Esophagus muscularis mucosa (tissue), 3 donors: ENCODE measurements around the gene PARP8.

Source experiments
- CTCF ChIP-seq, 3 experiments: fragments of 200-600 bp in 2 of 3; fragments of 450-650 bp in 1 of 3; sonication (generic) in 2 of 3; IDR thresholded peaks; one replicate each; pipeline ENCODE4 v1.5.1; 2017 to 2019; ENCODE audit warnings: antibody characterized with exemption in 3 of 3, mild to moderate bottlenecking in 2 of 3, moderate library complexity in 1 of 3
- POLR2A ChIP-seq: fragments of 450-650 bp; IDR thresholded peaks from one replicate; pipeline ENCODE4 v1.6.1; 2017; ENCODE audit warnings: antibody characterized with exemption, moderate library complexity, mild to moderate bottlenecking, low read depth

GRCh38 chr5:50727149-50727496, 60.7 kb downstream of the PARP8 start:
- no peak for TF ChIP-seq CTCF (IDR thresholded peaks at IDR 0.05)
- TF ChIP-seq POLR2A = no peak
